ENCODE results near the gene LAMB2. TPM values are rescaled to one million over a fixed set of nuclear protein-coding genes. Genes with fewer than 3 reads are reported as not detected.

Gene LAMB2
- total RNA-seq, 4 donors from 2014 or later: 609 to 1,229 (median 740) TPM

DNA sequence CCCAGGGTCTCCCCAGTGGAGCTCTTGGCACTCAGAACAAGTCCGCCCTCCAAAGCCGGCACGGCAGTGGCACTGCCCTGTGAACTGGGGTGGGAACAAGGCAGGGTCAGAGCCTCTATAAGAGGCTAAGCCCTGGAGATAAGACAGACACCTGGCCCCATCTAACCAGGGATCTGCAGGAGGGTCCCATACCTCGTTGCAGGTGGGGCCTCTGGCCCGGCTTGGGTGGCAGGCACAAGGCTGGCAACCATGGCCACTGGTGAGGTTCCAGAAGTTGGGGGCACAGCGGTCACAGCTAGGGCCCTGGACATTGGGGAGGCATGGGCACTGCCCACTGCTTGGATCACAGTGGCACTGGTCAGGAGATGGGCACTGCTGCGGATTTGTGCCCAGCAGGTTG is 8.6 kb downstream of the LAMB2 start:
- H3K4me3 ChIP-seq: no peak overlapping the region
- H3K4me1 ChIP-seq: peaks cover 8 to 34% (median 22%) of the 10 kb centered on the region in 4 donors
- TF ChIP-seq, protein P1, sequence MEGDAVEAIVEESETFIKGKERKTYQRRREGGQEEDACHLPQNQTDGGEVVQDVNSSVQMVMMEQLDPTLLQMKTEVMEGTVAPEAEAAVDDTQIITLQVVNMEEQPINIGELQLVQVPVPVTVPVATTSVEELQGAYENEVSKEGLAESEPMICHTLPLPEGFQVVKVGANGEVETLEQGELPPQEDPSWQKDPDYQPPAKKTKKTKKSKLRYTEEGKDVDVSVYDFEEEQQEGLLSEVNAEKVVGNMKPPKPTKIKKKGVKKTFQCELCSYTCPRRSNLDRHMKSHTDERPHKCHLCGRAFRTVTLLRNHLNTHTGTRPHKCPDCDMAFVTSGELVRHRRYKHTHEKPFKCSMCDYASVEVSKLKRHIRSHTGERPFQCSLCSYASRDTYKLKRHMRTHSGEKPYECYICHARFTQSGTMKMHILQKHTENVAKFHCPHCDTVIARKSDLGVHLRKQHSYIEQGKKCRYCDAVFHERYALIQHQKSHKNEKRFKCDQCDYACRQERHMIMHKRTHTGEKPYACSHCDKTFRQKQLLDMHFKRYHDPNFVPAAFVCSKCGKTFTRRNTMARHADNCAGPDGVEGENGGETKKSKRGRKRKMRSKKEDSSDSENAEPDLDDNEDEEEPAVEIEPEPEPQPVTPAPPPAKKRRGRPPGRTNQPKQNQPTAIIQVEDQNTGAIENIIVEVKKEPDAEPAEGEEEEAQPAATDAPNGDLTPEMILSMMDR (IDR thresholded peaks at IDR 0.05): no peak
- no peak for TF ChIP-seq POLR2AphosphoS5 (IDR thresholded peaks at IDR 0.05)
- no peak for TF ChIP-seq EP300 (IDR thresholded peaks at IDR 0.05)
- H3K9me3 ChIP-seq: no peaks in the 10 kb centered on the region
- no peaks in the 10 kb centered on the region for H3K27me3 ChIP-seq
- DNase-seq (ENCODE audit: extremely low spot score): no peak
- H3K27ac ChIP-seq (replicated peaks in 1 of 4): no peak overlapping the region
- intact Hi-C loops (cut with DNase I): no loop called here
- peaks cover 64 to 84% (median 81%) of the 10 kb centered on the region in 4 donors for H3K36me3 ChIP-seq
- WGBS: 100% methylated on average over 1 of the region's 7 CpGs

GRCh38 chr3:49123687-49124086 is 9.2 kb downstream of the LAMB2 start:
- intact Hi-C loops (cut with DNase I): no loop called here
- Histone ChIP-seq H3K9me3 (no peaks in the 10 kb centered on the region), H3K27ac (replicated peaks in 1 of 4) (no peak overlapping the region), H3K27me3 (no peaks in the 10 kb centered on the region), H3K4me3 (no peak overlapping the region), H3K4me1 (peaks cover 13 to 34% (median 25%) of the 10 kb centered on the region in 4 donors), H3K36me3 (peaks cover 64 to 84% (median 81%) of the 10 kb centered on the region in 4 donors)
- 97% methylated on average over 11 of the region's 17 CpGs for WGBS
- TF ChIP-seq EP300 (IDR thresholded peaks at IDR 0.05) (no peak), POLR2A (IDR thresholded peaks at IDR 0.05; ENCODE audit: low read depth) (no peak), POLR2AphosphoS5 (IDR thresholded peaks at IDR 0.05) (no peak)
- TF ChIP-seq, protein P1 (IDR thresholded peaks at IDR 0.05): no peak
- DNase-seq (ENCODE audit: extremely low spot score): no peak

- intact Hi-C loops (cut with DNase I): no loop called here
- TF ChIP-seq POLR2A (IDR thresholded peaks at IDR 0.05; ENCODE audit: low read depth) (no peak), POLR2AphosphoS5 (IDR thresholded peaks at IDR 0.05) (no peak), EP300 (IDR thresholded peaks at IDR 0.05) (no peak)
- TF ChIP-seq, protein P1 (IDR thresholded peaks at IDR 0.05): no peak
- Histone ChIP-seq H3K27me3 (no peaks in the 10 kb centered on the region), H3K4me3 (no peak overlapping the region), H3K27ac (replicated peaks in 1 of 4) (no peak overlapping the region), H3K36me3 (peaks cover 63 to 84% (median 81%) of the 10 kb centered on the region in 4 donors), H3K9me3 (no peaks in the 10 kb centered on the region), H3K4me1 (peaks cover 17 to 35% (median 27%) of the 10 kb centered on the region in 4 donors)
- DNase-seq (ENCODE audit: extremely low spot score): no peak
- WGBS: 88% methylated on average over 12 of the region's 17 CpGs
Measured at GRCh38 chr3:49122886-49123545, 9.8 kb downstream of the LAMB2 start.

DNA sequence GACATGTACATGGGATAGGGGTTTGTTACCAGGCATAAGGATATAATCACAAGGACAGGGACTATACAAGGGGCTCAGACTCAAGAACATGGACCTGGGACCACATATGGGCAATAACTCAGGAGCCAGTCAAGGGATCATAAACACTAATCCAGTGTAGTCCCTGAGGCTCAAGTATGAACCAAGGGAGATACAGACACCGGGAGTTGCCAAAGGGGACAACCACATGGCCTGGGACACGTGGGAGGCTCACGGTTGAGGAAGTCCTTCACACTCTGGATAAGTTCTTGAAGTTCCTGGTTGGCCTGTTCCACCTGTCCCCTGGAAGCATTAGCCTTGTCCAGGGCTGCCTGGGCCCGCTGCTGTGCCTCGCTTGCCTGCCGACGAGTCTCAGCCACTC is 10.4 kb downstream of the LAMB2 start:
- intact Hi-C loops (cut with DNase I): no loop called here
- H3K9me3 ChIP-seq: no peaks in the 10 kb centered on the region
- peaks cover 68 to 84% (median 81%) of the 10 kb centered on the region in 4 donors for H3K36me3 ChIP-seq
- no peak overlapping the region for H3K27ac ChIP-seq (replicated peaks in 1 of 4)
- no peaks in the 10 kb centered on the region for H3K27me3 ChIP-seq
- no peak overlapping the region for H3K4me3 ChIP-seq
- DNase-seq (ENCODE audit: extremely low spot score): no peak
- H3K4me1 ChIP-seq: peaks cover 17 to 41% (median 29%) of the 10 kb centered on the region in 4 donors
- TF ChIP-seq EP300 (IDR thresholded peaks at IDR 0.05) (no peak), POLR2AphosphoS5 (IDR thresholded peaks at IDR 0.05) (no peak), POLR2A (IDR thresholded peaks at IDR 0.05; ENCODE audit: low read depth) (no peak)
- TF ChIP-seq, protein P1 (IDR thresholded peaks at IDR 0.05): no peak
- WGBS: 71% methylated on average over 1 of the region's 7 CpGs

Data from esophagus muscularis mucosa (tissue), 4 donors.